ENCODE measurements around the gene GNAT2.

- no peak for TF ChIP-seq EZH2 (IDR thresholded peaks at IDR 0.05; ENCODE audit: insufficient read depth, poor library complexity, severe bottlenecking)
- no peak for TF ChIP-seq EZH2phosphoT487 (IDR thresholded peaks at IDR 0.05; ENCODE audit: insufficient read depth, low read depth)
Observed at GRCh38 chr1:109635862-109636200, 16.4 kb upstream of the GNAT2 start.

Data from GM23248 (cell line).